NCI-H82 treated with DMSO at 0.1 percent for 48 hours (cell line): ENCODE results near the gene FATE1.

Experiments
- DNase-seq: peaks from one replicate; lab custom pipeline; 2025; ENCODE audit not compliant: unreplicated experiment; lab: John Stamatoyannopoulos, UW

FATE1 gene

DNA sequence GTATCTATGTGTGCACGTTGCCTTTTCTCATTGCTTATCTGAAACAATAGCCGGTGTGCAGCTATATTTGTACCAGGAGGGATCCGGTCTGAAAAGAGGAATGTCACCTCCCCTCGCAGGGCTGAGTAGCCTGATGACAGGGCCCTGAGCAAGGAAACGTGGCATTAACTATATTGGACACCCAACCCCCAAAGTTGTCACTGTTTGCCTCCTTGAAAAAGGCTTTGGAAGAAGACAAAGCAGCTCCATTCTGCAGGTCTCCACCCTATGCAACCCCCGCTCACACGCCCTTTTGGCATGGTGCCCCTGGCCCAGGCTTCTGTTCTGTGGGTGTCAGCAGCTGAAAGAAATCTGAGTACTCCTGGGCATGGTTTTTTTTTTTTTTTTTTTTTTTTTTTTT, 12.3 kb upstream of the FATE1 start:
- DNase-seq, result no peak

DNA sequence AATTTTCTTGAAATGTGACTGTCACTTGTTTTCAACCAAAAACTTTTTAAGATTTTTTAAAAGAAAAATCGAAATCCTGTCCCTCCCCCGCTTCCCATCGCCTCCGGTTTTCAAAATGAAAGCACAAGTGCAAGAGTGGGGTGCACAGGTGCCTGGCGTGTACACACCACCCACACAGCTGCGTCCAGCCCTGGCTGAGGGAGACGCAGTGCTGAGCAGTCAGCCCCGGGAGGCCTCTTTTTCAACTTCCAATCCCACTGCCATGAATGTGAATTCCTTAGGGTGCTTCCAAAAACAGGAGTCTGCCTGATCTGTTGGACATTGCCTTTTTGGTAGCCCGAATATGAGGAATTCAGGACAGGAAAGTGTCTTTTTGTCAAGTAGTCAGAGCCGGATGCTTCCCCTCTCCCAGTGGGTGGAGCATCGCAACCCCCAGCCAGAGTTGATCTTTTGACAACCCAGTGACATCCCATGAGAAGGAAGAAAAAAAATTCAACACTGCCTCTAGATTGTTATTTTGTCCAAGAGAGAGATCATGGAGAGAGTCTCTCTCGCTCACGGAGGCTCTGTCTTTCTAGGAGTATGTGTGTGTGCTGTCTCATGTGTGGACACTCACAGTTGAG, 11.7 kb upstream of the FATE1 start:
- no peak for DNase-seq

DNA sequence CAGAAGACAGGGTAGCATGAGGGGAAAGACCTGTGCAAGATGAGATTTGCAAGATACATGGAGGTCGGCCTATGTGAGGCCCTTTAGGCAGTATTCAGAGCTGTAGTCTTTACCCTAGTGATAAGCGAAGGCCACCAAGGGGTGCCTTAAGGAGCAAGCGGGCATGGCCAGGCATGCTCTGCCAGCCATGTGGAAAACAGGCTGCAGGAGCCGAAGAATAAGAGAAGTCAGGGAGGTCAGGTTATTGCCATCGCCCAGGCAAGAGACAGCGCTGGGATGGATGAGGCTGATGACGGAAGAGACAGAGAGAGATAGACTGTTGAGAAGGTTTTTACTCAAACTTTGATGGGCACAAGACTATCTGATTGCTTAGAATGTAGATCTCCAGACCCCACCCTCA, 7.0 kb upstream of the FATE1 start:
- no peak for DNase-seq

DNA sequence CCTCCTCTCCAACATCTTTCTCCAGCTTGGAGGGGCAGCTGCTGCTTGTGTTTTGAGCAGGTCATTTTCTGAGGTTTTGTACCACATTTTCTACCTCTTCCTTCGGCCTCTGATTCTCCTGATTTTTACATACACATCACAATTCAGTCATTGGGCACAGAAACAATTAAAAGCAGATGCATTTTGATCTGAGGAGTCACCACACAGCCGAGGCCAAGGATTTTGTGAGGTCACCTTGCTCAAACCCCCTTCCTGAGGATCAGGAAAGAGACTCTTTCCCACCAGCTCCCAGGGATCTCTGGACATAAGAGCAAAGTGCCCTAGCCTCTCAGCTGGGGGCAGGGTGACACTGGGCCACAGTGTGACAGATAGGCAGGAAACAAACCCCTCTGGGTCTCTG, 5.4 kb upstream of the FATE1 start:
- DNase-seq, result no peak

DNA sequence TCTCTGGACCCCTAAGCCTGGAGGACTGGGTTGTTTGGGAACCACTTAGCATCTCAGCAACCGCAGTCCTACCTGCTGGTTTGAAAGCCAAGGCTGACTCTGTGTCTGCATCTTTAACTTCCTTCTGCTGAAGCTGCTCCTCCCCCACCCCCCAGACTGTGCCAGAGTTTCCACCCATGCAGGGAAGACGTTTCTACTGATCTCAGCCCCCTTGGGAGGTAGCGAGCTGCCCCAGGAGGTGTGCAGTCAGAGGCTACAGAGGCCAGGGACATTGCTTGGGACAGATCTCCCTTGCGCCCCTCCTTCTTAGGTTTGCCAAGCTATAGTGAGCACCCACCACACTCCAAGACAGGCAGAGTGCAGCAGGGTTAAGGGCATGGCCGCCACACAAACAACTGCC, 4.7 kb upstream of the FATE1 start:
- DNase-seq, result no peak

DNA sequence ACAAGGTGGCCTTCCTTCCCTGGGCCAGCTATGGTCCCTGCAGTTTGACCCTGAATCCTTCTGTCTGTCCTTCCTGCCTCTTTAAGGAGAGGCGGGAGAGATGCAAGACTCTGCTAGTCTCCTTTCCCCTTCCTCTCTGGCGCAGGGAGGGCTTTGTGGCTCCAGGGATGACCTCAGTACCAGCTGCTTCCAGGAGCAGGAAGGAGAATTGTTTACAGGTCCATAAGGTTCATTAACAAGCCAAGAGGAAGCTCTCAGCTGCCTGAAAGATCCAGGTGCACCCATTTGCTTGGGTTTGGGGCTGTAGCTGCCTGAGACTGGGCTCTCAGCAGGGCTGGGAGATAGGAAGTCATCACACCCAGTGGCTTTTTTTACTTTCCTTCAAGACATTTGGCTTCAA, 4.0 kb upstream of the FATE1 start:
- no peak for DNase-seq

DNA sequence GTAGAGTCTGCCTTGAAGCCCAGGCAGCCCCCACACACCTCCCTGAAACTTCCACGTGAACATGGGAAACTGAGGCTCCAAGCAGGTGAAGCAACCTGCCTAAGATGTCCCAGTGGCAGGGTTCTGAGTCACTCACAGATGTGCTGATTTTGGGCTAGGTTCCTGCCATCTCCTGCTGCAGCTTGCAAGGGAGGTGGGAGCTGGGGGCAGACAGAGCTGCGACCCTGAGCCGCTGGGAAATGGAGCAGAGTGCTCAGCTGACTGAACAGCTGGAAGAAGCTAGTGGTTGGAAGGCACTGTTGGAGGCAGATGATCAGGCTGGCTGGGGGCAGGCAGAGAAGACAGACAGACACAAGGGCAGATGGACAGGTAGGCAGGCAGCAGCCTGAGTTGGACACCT, 3.6 kb upstream of the FATE1 start:
- no peak for DNase-seq

DNA sequence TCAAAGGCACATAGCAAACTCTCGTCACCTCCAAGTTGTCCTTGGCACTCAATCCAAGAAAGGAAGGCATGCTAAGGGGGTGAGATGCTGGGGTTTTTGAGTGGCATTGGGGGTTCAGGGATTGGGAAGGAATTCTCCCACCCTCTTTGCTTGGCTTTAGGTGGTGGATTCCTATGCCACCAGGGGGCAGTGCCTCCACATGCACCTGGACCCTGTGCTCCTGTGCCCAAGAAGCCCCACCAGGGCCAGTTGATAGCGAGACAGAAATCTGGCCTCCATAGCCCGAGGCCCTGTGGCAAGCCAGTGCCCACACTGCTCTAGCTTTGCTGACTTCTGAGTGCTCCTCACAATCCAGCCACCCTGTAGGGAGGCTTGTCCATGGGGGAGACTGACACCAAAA, 2.0 kb upstream of the FATE1 start:
- DNase-seq, result no peak

DNA sequence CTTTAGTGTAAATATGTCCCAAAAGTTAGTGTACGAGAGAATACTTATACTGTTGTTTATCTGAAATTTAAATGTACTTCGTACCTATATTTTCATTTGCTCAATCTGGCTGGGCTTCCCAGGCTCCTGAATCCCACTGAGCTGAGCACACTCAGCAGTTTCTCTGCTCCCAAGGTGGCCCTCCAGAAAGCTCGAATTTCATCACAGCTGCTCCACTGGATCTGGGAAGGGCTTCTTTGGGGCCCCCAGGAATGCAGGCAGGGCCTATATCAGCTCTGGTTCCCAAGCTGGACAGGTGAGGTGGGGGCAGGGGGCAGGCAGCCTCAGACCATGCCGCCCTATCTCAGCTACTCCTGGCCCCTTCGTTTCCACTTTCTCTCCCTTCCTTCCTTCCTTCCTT, 1.5 kb upstream of the FATE1 start:
- no peak for DNase-seq

DNA sequence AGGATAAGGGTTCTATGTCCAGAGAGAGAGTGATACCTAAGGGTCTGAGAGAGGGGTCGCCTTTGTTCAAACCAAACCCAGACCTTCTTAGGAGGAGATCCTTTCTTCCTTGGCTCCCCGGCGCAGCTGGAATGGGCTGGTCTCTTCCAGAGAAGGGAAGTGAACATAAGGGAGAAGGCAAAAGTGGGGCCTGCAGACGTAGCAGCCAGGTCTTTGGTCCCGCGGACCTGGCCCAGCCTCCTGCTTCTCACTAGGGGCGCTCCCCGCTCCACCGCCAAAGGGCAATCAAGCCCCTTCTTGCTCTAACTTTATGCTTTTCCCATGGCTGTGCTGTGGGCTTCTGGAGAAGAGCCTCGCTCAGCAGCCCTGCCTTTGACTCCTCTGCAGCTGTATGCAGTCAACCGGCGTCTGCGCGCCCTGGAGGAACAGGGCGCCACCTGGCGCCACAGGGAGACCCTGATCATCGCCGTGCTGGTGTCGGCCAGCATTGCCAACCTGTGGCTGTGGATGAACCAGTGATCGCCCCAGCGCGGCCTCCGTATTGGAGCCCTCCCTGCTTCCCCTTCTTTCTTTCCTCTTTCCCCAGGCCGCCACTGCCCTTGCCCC, 6.5 kb downstream of the FATE1 start:
- peak; percentile 1 for DNase-seq

DNA sequence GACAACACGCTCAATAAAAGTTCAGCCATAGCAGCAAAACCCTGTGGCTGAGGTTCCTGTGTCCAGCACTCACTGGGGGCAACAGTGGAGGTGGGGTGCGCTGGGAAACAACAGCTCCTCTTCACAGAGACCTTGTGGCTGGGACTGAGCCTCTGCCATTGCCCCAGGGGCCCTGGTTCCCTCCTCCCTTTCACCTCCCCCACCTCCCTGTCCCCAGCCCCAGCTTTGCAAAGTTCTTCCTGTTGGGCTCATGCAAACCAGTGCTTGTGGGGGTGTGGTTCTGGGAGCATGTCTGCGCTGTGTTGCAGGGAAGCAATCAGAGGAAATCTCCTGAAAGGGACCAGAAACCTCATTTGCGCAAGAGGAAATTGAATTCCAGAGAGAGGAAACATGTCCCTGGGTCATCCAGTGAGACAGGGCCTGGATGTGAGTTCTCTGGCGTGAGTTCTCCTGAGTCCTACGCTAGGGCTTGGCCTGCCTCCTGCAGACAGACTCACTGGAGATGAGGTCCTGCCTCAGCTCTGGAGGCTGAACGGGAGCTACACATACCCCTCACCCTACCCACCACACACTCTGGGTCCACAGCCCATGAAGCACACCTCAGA, 7.4 kb downstream of the FATE1 start:
- no peak for DNase-seq

DNA sequence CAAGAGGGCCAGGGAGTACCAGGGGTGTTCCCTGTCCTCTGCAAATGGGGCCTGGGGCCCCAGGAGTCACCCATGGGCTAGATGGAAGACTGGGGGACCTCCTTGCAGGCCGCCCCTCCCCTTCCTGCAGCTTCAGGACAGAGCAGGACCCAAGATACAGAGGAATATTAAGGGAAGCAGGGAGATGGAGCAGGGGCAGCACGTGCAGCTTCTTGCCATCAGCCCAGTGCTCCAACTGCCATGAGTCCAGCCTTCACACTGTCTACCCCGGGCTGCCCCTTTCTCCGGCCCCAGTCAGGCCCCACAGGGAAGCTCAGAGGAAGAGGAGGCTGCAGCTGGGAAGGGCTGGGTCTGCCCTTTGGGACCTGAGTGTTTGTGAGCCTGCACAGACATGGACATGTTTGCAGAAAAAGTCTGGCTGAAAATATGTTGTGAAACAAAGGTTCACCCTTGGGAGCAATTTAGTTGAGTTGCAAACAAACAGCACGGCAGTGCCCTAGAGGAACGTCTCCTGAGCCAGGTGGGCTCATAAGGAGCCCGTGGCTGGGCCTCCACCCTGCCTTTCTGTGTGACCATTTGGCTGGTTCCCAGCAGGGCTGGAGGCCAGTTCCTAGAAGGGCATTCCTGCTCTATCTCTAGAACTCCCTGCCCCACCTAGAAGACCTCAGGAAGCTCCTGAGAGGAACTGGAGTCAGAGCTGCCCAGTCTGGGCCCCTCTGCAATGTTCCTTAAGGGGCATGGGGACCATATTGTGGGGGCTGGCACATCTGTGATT, 8.9 kb downstream of the FATE1 start:
- DNase-seq, result no peak

DNA sequence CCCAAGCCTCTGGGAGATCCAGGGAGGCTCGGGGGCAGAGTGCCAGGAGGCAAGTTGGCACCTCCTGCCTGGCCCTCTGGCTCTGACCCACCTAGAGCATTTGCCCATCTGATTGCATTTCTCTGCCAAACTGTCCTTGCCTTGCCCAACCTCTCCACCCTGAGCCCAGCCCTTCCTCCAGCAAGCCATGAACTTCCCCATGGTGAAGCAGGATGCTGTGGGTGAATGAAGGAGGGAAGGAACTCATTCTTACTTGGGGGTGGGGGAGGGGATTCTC, 9.4 kb downstream of the FATE1 start:
- no peak for DNase-seq

DNA sequence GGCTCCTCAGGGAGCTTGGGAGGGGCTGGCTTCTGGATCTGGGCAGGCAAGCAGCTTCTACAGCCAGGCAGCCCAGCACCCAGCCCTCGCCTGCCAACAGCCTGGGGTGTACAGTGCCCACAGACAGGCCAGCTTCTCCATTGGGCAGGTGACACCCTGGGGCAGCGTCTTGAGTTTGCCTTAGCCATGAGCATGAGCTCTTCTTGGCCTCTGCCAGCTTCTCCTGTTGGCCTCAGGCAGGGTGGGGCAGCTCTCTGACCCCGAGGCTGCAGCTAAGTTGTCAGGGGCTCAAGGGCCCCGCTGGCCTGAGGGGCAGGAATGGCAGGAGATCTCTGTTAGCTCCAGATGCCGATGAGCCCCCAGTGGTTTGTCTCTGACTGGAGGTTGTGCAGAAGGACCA, 10.9 kb downstream of the FATE1 start:
- DNase-seq, result no peak

DNA sequence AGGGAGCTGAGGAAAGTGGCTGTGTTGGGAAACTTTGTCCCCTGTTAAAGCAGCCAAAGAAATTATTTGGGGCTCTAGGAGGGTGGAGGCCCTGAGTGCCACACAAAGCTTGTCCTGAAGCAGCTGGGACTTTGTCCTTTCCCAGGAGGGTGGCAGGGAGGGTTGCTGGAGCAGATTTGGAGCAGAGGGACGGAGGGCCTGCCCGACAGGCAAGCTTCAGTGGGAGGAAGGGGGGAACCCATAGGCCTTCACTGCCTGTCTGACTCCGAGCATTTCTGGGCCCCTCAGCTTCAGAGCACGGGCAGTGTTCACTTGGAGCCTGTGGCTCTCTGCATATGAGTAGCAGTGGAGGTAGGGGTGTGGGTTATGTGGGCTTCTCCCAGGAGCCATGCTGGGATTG, 11.5 kb downstream of the FATE1 start:
- DNase-seq, result no peak

DNA sequence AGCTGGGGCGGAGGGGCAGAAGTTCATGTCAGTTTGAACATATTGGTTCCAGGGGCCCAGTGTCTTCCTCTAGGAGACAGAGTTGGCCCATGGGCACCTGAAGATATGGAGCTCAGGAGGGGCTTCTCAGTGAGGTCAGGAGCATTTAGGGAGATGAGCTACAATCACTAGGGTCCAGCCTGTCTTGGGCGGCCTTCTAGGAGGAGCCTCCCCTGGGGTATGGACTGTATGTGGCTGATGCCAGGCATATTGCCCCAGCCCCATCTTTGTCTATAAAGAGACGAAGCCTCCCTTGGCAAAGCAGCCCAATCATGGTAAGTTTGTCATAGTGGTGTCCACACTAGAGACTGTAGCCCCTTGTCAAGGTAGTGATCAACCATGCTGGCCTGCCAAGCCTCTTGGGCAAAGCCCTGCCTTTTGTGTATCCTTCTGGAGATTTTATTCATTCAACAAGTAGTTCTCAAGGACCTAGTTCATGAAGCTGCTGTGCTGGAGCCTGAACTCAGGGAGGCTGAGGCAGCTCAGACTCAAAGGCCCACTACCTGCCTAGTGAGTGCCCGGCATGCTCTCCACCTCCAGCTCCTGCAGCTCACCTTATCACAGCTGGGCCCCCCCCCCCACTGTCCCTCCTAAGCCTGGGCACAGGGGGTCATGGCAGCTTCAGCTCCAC, 13.4 kb downstream of the FATE1 start:
- DNase-seq, result no peak

DNA sequence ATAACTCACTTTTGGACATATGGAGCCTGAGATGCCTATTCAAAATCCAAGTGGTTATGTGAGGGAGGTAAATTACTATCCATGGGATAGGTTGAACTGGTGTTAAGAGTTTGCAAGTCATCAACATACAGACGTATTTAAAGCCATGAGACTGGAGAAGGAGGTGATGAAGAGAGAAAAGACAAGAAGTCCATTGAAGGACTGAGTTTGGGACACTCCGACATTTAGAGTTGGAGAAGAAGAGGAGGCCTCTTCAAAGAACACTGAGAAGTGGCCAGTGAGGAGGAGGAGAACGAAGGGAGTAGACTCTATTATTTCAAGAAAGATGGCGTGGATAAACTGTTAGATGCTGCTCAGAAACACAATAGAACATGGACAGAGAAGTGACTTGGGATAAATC, 18.6 kb downstream of the FATE1 start, which contains the start of gene CNGA2:
Gene CNGA2, plus strand, starts transcription at position 301 of the 400 bp plus-strand sequence. CDS start 3,738 bp downstream, outside the sequence.
- DNase-seq, result no peak

DNA sequence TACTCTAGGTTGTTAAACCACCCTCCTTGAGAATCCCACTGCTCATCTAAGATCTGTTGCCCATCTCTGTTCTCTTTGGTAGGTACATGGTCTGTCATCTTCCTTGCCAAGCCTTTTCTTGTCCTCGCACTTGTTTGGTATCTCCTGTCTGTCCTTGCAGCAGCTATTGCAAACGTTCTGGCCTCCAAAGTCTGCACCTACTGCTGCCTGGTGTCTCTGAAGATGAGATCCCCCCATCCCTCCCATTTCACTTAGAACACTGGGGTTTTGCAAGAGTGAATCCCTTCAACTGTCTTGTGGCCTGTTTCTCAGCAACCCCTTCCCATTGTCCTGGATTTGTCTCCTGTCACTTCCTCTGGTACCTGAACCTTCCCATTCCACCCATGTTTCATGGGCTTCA, 19.4 kb downstream of the FATE1 start:
- DNase-seq, result no peak

DNA sequence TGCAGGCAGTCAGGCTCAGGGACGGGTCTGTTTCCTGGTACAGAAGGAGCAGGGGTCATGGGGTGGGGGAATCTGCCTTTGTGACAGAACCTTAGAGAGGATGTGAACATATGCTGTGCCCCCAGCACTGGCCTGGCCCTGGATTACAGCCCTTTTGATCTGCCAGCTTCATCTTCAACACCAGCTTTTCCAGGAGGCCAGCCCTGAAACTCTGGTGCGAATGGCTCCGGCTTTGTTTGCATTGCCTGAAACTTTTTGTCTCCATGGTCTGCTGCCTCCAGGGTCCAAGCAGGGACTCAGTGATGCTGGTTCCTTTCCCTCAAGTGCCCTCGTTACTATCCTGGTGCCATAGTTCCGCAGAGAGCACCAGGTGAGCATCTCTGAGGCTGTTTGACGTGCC, 20.9 kb downstream of the FATE1 start:
- DNase-seq, result no peak

DNA sequence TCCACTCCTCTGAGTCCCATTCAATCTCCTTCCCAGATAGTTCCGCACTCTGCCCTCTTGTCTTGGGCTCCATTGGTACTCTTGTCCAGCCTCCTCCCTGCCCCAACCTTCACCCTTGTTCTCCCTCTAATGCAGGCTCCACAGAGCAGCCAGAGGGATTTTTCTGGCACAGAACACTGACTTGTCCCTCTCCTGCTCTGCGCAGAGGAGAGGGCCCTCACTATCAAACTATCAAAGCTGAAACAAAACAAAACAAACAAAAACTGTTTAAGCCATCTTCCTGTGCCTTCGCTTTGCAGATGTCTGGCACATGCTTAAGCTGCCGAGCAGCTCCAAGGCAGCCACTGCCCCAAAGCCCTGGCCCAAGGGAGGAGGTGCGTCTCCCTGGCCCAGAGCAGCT, 21.7 kb downstream of the FATE1 start:
- DNase-seq, result no peak

DNA sequence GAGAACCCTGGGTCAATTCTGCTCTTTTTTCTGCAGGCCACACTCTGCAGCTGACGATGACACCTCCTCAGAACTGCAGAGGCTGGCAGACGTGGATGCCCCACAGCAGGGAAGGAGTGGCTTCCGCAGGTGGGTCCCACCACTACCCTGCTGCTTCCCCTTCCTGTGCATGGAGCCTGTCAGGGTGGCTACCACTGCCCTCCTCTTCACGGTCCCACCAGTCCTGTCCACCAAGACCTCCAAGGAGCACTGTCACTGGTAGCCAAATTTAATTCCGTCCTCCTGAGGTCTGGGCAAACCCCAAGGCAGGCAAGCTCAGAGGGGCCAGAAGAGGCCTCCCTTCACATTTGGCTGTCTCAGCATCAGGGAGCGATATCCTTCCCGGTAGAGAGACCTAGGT, 22.9 kb downstream of the FATE1 start:
- DNase-seq, result no peak

DNA sequence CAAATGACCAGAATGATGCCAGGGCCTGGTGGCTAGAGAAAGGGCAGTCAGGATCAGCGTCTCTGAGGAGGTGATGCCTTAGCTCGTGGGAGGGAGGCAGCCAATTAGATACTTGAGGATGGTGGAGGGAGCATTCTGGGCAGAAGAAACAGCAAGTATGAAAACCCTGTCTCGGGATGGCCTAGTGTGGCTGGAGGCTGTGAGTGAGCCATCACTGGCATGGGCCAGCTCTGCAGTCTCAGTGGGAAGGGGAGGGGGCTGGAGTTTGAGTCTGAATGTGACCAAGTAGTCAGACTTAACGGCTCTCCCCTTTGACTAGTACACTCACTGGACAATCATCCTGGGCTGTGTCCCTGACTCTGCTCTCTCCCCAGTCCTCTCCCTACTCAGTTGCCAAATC, 25.8 kb downstream of the FATE1 start:
- no peak for DNase-seq
